ENCODE measurements around the gene DLGAP1.

- TF ChIP-seq CREB5 (CRISPR knock-in tag; IDR thresholded peaks at IDR 0.05; ENCODE audit: low read depth) (no peak), ZNF70 (CRISPR knock-in tag; IDR thresholded peaks at IDR 0.05) (no peak), ESRRG (CRISPR knock-in tag; IDR thresholded peaks at IDR 0.05) (no peak), CSDC2 (CRISPR knock-in tag; IDR thresholded peaks at IDR 0.05) (no peak), ZFP3 (CRISPR knock-in tag; IDR thresholded peaks at IDR 0.05) (no peak), ISL1 (CRISPR knock-in tag; IDR thresholded peaks at IDR 0.05) (no peak), POU6F1 (CRISPR knock-in tag; IDR thresholded peaks at IDR 0.05; ENCODE audit: borderline replicate concordance, low read depth) (no peak), ZNF565 (CRISPR knock-in tag; conservative IDR thresholded peaks at IDR 0.05; ENCODE audit: low read depth) (no peak)
Observed at GRCh38 chr18:3948958-3949357, 506.1 kb downstream of the DLGAP1 start.

All from SK-N-SH treated with all-trans-retinoic acid at 6 μM for 48 hours (cell line).